Mucosa of descending colon (tissue), 3 donors: ENCODE measurements around the gene FAM53C. TPM values are rescaled to one million over a fixed set of nuclear protein-coding genes. Genes with fewer than 3 reads are reported as not detected.
A peak's percentile ranks its signal among the peaks of the same experiment; 100 is the strongest.
"Not testable (repeated sequence)": the region's sequence is repeated elsewhere in the genome, so short reads cannot be mapped to it uniquely, and the experiment has no call there.

Experiments
- ATAC-seq: fragments of 200-7000 bp; cut with Tn5 transposase; one replicate; pipeline ENCODE4 v1.9.1; 2020; ENCODE audit warnings: mild to moderate bottlenecking, moderate library complexity
- DNase-seq, 3 donors: peaks; one replicate each; pipeline ENCODE4 v3.0.0-alpha.2; 2020
- H3K36me3 ChIP-seq: fragments of 200-600 bp; one replicate; pipeline ENCODE4 v1.8.0; 2021; ENCODE audit warnings: low read depth, mild to moderate bottlenecking
- H3K4me1 ChIP-seq: fragments of 200-600 bp; one replicate; pipeline ENCODE4 v1.8.0; 2021; ENCODE audit warnings: low read depth, mild to moderate bottlenecking
- H3K4me3 ChIP-seq: fragments of 200-600 bp; one replicate; pipeline ENCODE4 v1.8.0; 2021; ENCODE audit warnings: mild to moderate bottlenecking
- H3K9me3 ChIP-seq: fragments of 200-600 bp; one replicate; pipeline ENCODE4 v1.8.0; 2021; ENCODE audit warnings: mild to moderate bottlenecking
- intact Hi-C, 2 donors: fragments of 100-400 bp; cut with DNase I in 1 of 2; cut with micrococcal nuclease in 1 of 2; formaldehyde crosslinking; loops; one replicate each; pipeline versions ENCODE4 v1.11.0 to v1.11.1; 2022; cut with DNase I, micrococcal nuclease
- total RNA-seq, 3 donors: library from RNA; stranded (reverse); fragmentation: NEBNext Ultra II Directional in 2 of 3; extraction: Animal tissue kit (Norgen Biotek cat#: 25700) in 2 of 3; gene quantifications; one replicate each; pipeline versions ENCODE4 v1.2.1 to v1.2.4, GENCODE V29; 2021 to 2023
- TF ChIP-seq, protein P1 (sequence below): fragments of 200-600 bp; IDR thresholded peaks from one replicate; pipeline ENCODE4 v1.8.0; 2022; ENCODE audit warnings: antibody characterized with exemption, mild to moderate bottlenecking
- donor health status: DM: no; HTN: no; CAD: no; lungs with moderate emphysema.
- donor health status: DM: no; HTN: no; CAD: no.
- donor health status: DM: no; HTN: yes; CAD: no.

The FAM53C gene
- total RNA-seq, 3 donors from 2014 or later: 14.4 to 33.5 (median 14.5) TPM

DNA sequence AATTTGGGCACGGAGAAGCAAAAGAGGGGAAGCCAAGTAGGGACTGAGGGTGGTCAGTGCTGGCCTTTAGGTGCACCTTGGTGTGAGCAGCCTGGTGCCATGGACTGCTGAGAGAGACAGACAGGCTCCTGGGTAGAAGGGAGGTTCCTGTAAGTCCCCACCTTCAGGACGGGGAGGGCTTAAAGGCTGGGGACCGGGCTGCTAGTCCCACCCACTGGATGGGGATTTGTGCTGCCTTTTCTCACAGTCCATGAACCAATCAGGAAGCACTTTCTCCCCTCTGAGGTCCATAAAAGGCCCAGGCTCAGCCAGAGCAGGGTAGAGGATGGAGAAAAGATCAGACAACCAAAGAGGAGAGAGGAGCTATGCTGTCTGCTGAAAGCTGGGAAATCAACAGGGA is 21.7 kb upstream of the FAM53C start:
- TF ChIP-seq, protein P1, sequence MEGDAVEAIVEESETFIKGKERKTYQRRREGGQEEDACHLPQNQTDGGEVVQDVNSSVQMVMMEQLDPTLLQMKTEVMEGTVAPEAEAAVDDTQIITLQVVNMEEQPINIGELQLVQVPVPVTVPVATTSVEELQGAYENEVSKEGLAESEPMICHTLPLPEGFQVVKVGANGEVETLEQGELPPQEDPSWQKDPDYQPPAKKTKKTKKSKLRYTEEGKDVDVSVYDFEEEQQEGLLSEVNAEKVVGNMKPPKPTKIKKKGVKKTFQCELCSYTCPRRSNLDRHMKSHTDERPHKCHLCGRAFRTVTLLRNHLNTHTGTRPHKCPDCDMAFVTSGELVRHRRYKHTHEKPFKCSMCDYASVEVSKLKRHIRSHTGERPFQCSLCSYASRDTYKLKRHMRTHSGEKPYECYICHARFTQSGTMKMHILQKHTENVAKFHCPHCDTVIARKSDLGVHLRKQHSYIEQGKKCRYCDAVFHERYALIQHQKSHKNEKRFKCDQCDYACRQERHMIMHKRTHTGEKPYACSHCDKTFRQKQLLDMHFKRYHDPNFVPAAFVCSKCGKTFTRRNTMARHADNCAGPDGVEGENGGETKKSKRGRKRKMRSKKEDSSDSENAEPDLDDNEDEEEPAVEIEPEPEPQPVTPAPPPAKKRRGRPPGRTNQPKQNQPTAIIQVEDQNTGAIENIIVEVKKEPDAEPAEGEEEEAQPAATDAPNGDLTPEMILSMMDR: no peak
- Histone ChIP-seq H3K4me3 (no peak overlapping the region), H3K4me1 (no peaks in the 10 kb centered on the region), H3K36me3 (no peaks in the 10 kb centered on the region), H3K9me3 (no peaks in the 10 kb centered on the region)
- intact Hi-C loops: no loop called here
- ATAC-seq (no peak), DNase-seq (no peak)

DNA sequence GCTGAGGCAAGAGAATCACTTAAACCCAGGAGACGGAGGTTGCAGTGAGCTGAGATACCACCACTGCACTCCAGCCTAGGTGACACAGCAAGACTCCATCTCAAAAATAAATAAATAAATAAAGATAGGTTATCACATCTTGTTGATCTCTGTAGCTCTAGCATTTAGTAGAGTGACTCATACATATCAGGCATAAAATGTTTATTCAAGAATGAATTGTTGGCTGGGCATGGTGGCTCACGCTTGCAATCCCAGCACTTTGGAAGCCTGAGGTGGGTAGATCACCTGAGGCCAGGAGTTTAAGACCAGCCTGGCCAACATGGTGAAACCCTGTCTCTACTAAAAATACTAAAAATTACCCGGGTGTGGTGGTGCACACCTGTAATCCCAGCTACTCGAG is 19.9 kb upstream of the FAM53C start:
- intact Hi-C loops: not testable (repeated sequence)

DNA sequence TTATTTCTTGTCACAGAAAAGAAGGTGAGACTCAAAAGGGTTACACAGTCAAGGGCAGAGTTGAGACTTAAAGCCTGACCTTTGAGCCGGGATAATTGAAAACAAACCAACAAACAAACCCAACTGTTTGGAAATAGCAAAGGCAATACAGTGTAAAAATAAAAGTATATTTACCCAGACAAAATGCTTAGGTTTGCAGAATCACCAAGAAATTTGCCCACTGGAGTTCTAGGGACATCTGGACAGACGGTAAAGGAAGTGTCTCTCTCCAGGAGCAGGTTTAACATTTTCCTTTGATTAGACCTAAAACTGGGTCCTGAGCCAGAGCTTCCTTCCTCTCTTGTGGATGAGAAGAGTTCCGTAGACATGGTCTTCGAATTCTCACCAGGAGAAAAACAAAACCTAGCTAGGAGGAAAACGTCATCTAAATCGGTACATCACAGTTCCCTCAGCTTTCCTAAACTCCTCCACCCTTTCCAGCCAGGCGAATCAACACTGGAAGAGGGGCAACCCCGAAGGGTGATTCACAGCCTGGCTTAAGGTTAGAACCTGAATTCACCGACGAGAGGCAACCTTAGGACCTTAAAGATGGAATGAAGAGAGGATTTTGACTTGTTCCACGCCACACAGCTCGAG is 7.1 kb upstream of the FAM53C start:
- ATAC-seq (no peak), DNase-seq (no peak)
- H3K4me1 ChIP-seq: peaks cover 10% of the 10 kb centered on the region
- intact Hi-C loops: no loop called here
- TF ChIP-seq, protein P1: no peak
- H3K9me3 ChIP-seq: no peaks in the 10 kb centered on the region
- no peak overlapping the region for H3K4me3 ChIP-seq
- H3K36me3 ChIP-seq: peaks cover 4% of the 10 kb centered on the region

More for the DNA sequence above, 19.9 kb upstream of the FAM53C start:
- DNase-seq, H3K36me3 ChIP-seq, H3K4me3 ChIP-seq, H3K9me3 ChIP-seq, H3K4me1 ChIP-seq, ATAC-seq: not testable (repeated sequence)

DNA sequence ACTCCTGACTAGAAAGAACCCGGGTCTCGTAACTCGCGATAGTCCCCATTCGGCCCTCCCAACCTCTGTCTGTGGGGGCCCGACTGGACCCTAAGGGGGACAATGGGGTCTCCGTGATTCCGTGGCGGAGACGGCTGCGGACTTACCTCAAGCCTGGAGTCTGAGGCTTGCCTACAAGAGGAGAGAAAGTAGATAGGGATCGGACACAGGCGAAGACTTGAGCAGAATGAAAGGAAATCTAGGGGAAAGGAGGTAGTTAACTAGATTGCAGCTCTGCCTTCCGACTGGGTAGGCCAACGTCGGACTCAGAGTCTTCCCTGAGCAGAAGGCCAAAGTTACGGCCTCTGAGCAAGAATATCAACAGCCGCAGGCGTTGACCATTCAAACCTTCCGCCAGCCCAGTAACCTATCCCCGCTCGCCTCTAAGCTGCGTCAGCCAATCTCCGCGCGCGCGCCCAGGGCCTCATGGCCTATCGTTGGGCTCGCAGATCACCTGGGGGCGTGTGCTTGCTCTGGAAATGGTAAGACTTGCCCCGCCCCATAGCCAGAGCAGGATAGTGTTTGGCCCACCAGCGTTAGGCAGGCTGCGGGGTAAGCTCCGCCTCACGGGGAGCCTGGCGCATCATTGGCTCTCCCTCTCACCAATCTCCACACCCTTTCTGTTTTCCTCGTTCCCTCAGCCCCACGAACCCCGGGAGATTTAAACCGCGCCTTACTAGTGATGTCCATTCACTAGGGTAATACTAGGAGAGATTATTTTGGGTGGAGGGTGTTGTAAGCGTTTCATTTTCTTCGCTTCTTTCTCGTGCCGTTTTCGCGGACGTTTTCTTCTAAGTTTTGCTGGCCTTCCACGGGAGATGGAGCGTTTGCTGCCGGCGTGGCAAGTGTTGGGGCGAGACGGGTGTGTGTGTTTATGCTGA is 6.4 kb upstream of the FAM53C start, which contains the start of gene CDC25C:
Gene CDC25C, minus strand, starts transcription at position 356 of the 920 bp plus-strand sequence. CDS start 624 bp downstream, outside the sequence.
- DNase-seq (peak; percentile 96 to 98 (median 97)), ATAC-seq (peak; percentile 100)
- Histone ChIP-seq H3K36me3 (peaks cover 4% of the 10 kb centered on the region), H3K4me3 (peak within 1 kb of the TSS; percentile 14), H3K9me3 (no peaks in the 10 kb centered on the region), H3K4me1 (peaks cover 10% of the 10 kb centered on the region)
- intact Hi-C loops: no loop called here
- TF ChIP-seq, protein P1: no peak

DNA sequence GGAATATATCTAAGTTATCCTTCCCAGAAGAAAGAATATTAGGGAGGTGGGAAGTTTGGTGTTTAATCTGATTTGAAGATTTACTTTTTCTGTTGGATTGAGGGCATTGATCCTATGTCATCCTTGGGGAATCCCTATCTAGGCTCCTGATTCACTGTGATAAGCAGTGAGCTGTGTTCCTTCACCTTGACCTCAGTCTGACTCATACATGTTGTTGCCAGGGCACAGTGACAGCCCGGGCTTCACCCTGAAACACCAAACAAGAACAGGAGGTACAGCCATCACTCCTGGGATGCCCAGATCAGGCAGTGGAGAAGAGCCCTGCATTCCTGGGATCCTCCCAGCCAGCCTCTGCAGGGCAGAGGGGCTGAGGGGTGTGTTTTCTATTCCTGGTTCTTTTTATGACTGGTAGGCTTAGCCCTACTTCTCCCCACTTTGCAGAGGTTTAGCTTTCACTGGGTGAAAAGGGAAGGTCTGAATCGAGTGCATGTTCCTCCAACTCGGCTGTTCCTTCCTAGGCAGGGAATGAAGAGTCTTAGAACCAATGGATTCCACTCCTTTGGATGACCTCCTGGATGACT is 3.1 kb upstream of the FAM53C start:
- intact Hi-C loops: no loop called here
- DNase-seq: no peak
- Histone ChIP-seq H3K4me3 (no peak overlapping the region), H3K4me1 (peaks cover 15% of the 10 kb centered on the region), H3K36me3 (peaks cover 4% of the 10 kb centered on the region), H3K9me3 (no peaks in the 10 kb centered on the region)
- TF ChIP-seq, protein P1: no peak
- ATAC-seq: no peak
